Putamen (tissue), 1 donor: ENCODE data around the gene DPYSL3.
"Not testable (repeated sequence)": the region's sequence is repeated elsewhere in the genome, so short reads cannot be mapped to it uniquely, and the experiment has no call there.

Experiments
- DNase-seq: peaks from one replicate; pipeline ENCODE4 v3.0.0-alpha.2; 2016; ENCODE audit warnings: low spot score

Gene DPYSL3

GRCh38 chr5:147369742-147370374, 140.0 kb downstream of the DPYSL3 start:
- no peak for DNase-seq

DNA sequence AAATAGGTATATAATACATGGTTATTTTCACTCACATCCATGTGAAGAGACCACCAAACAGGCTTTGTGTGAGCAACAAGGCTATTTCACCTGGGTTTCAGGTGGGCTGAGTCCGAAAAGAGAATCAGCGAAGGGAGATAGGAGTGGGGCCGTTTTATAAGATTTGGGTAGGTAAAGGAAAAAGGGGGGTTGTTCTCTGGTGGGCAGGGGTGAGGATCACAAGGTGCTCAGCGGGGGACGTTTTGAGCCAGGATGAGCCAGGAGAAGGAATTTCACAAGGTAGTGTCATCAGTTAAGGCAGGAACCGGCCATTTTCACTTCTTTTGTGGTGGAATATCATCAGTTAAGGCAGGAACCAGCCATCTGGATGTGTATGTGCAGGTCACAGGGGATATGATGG, 142.5 kb downstream of the DPYSL3 start:
- DNase-seq: not testable (repeated sequence)

DNA sequence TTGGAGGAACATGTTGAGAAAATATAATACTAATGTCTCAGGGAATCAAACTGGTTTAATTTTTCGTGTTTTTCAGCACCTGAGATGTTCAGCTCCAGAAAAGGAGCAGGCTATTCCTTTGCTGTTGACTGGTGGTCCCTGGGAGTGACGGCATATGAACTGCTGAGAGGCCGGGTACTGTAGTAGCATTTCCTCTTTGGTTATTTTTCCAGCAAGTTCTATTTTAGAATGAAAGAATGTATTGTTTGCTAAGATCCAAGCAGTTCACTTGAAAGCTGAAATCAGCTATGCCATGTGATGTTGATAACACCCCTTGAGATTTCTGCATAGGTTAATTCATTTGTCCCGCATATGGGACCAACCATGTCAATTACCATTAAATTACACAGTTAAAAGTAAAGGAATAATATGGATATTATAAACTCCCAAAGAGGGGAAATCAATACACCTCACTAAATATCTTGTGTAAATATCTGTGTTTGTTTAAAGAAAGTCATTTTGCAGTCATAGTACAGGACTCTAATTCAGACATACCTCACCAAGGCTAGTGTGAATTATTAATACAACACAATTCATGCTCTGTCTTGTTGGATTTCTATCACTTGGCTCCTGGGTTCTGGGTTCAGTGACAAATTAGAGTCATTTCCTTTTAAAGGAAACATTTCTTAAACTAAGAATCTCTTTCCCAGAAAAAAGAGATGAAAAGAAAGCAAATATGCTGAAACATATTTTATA, 148.3 kb downstream of the DPYSL3 start:
- DNase-seq: no peak

DNA sequence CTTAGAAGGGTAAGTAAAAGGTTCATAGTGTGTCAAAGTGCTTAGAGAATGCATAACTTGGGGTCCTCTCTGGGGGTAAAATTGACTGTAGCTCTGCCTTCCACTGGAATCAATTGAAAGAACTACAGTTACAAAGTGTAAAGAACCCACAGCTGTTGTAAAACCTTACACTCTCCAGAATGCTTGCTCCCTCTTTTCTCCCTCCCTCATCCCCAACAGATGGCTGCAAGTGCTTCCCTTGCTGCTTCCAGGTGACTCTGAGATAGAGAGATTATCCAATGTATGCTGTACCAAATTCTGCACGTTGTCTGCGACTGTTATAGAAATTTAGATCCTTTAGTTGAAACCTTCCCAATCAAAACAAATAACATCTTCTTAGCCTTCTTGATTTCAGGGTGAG, 149.1 kb downstream of the DPYSL3 start:
- DNase-seq: no peak

DNA sequence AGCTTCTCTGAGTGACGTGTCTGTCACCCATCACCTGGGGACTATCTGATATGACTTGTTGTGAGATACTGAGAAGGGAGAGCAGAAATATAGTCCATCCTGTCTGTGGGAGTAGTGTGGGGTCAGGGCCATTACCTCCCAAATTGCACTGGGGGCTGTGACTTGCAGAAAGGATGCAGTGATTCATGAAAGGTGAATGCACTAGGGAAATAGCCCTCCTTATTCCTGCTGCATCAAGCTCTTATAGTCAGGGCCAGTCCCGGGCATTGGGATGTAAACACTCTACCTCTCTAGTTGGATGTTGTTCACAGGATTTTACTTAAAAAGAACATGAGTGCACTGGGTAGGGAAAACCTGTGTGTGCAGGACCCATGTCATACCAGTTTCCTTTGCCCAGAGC, 150.3 kb downstream of the DPYSL3 start:
- no peak for DNase-seq

GRCh38 chr5:147359101-147359500, 150.8 kb downstream of the DPYSL3 start:
- DNase-seq: no peak

DNA sequence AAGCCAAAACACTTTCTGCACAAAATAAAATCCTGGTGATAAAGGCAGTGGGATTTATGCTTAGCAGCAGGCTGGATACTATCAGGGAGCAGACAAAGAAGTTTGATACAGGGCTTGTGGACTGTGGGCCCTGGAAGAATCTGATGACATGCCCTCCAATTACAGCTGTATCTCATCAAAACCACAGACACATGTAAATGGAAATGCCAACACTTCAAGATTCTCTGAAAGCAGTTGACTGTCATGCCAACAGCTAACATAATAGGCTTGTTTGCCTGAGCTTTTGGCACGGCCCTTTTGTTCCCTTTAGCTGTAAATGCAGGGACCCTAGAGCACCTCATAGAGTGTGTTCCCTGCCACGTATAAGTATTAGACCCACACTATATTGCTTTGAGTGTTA, 160.6 kb downstream of the DPYSL3 start:
- DNase-seq: no peak

GRCh38 chr5:147348451-147348850, 161.4 kb downstream of the DPYSL3 start:
- DNase-seq: no peak

DNA sequence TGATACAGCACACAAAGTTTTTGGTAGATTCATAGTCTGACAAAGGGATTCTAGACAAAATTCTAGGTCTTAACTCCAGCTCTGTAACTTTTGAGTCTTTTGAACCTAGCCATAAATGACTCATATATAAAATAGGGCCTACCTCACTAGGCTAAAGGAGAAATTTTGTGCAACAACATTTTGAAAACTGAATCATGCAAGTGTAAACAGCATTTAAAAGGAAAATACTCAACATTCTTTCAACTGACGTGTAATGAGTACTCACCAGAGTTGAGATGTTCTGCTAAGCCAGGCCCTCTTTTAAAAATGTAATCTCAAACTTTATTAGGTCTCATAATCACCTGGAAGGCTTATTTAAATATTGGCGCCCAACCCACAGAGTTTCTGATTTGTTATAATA, 161.8 kb downstream of the DPYSL3 start:
- no peak for DNase-seq

GRCh38 chr5:147346006-147346561, 163.8 kb downstream of the DPYSL3 start:
- DNase-seq: no peak

DNA sequence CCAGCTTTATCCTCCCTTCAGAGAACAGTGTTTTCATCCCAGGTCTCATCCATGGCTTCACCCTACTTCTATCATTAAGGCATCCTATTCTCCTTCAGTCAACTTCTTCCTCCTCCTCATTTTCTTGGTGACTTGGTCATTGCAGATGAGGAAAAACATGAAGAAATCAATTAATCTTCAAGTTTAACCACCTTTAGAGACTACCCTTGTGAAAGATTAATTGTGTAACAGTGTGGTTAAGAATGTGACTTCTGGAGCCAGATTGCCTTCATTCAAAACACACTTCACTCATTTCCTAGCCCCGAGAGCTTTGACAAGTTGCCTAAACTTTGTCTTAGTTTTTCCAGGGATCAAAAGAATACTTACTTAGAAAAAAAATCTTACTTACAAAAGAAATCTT, 165.0 kb downstream of the DPYSL3 start:
- DNase-seq: no peak

DNA sequence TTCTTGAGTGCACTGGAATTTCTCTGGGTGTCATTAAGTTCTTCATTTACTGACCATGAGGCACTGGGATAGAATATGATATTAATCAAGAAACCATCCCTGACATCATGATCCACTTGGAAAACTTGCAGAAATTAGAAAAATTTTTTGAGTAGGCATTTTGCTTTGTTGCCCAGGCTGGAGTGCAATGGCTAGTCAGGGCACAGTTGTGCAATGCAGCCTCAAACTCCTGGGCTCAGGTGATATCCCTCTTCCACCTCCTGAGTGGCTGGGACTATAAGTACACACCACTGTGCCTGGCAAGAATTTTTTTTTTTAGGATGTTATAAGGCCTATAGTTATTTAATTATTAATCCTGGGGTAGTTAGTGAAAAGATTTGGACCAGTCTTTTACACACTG, 168.5 kb downstream of the DPYSL3 start:
- DNase-seq: no peak

- no peak for DNase-seq
Measured at GRCh38 chr5:147340941-147341340, 168.9 kb downstream of the DPYSL3 start.
